ENCODE results near the gene PDPN. TPM values are rescaled to one million over a fixed set of nuclear protein-coding genes. Genes with fewer than 3 reads are reported as not detected.
"Not testable (repeated sequence)": the region's sequence is repeated elsewhere in the genome, so short reads cannot be mapped to it uniquely, and the experiment has no call there.

PDPN gene
- total and polyA plus RNA-seq, 2 experiments from 2014 or later: 67.3 to 82.8 TPM

GRCh38 chr1:13560541-13560940 lies 23.1 kb upstream of the PDPN start (continued):
- TF ChIP-seq, protein P1, sequence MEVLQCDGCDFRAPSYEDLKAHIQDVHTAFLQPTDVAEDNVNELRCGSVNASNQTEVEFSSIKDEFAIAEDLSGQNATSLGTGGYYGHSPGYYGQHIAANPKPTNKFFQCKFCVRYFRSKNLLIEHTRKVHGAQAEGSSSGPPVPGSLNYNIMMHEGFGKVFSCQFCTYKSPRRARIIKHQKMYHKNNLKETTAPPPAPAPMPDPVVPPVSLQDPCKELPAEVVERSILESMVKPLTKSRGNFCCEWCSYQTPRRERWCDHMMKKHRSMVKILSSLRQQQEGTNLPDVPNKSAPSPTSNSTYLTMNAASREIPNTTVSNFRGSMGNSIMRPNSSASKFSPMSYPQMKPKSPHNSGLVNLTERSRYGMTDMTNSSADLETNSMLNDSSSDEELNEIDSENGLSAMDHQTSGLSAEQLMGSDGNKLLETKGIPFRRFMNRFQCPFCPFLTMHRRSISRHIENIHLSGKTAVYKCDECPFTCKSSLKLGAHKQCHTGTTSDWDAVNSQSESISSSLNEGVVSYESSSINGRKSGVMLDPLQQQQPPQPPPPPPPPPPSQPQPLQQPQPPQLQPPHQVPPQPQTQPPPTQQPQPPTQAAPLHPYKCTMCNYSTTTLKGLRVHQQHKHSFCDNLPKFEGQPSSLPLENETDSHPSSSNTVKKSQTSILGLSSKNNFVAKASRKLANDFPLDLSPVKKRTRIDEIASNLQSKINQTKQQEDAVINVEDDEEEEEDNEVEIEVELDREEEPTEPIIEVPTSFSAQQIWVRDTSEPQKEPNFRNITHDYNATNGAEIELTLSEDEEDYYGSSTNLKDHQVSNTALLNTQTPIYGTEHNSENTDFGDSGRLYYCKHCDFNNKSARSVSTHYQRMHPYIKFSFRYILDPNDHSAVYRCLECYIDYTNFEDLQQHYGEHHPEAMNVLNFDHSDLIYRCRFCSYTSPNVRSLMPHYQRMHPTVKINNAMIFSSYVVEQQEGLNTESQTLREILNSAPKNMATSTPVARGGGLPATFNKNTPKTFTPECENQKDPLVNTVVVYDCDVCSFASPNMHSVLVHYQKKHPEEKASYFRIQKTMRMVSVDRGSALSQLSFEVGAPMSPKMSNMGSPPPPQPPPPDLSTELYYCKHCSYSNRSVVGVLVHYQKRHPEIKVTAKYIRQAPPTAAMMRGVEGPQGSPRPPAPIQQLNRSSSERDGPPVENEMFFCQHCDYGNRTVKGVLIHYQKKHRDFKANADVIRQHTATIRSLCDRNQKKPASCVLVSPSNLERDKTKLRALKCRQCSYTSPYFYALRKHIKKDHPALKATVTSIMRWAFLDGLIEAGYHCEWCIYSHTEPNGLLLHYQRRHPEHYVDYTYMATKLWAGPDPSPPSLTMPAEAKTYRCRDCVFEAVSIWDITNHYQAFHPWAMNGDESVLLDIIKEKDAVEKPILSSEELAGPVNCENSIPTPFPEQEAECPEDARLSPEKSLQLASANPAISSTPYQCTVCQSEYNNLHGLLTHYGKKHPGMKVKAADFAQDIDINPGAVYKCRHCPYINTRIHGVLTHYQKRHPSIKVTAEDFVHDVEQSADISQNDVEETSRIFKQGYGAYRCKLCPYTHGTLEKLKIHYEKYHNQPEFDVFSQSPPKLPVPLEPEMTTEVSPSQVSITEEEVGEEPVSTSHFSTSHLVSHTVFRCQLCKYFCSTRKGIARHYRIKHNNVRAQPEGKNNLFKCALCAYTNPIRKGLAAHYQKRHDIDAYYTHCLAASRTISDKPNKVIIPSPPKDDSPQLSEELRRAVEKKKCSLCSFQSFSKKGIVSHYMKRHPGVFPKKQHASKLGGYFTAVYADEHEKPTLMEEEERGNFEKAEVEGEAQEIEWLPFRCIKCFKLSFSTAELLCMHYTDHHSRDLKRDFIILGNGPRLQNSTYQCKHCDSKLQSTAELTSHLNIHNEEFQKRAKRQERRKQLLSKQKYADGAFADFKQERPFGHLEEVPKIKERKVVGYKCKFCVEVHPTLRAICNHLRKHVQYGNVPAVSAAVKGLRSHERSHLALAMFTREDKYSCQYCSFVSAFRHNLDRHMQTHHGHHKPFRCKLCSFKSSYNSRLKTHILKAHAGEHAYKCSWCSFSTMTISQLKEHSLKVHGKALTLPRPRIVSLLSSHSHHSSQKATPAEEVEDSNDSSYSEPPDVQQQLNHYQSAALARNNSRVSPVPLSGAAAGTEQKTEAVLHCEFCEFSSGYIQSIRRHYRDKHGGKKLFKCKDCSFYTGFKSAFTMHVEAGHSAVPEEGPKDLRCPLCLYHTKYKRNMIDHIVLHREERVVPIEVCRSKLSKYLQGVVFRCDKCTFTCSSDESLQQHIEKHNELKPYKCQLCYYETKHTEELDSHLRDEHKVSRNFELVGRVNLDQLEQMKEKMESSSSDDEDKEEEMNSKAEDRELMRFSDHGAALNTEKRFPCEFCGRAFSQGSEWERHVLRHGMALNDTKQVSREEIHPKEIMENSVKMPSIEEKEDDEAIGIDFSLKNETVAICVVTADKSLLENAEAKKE (CRISPR knock-in tag; IDR thresholded peaks at IDR 0.05): no peak
- TF ChIP-seq POLR2AphosphoS5 (IDR thresholded peaks at IDR 0.05; ENCODE audit: low read depth): no peak
- TF ChIP-seq ZNF114 (CRISPR knock-in tag; IDR thresholded peaks at IDR 0.05): no peak
- TF ChIP-seq, protein P2, sequence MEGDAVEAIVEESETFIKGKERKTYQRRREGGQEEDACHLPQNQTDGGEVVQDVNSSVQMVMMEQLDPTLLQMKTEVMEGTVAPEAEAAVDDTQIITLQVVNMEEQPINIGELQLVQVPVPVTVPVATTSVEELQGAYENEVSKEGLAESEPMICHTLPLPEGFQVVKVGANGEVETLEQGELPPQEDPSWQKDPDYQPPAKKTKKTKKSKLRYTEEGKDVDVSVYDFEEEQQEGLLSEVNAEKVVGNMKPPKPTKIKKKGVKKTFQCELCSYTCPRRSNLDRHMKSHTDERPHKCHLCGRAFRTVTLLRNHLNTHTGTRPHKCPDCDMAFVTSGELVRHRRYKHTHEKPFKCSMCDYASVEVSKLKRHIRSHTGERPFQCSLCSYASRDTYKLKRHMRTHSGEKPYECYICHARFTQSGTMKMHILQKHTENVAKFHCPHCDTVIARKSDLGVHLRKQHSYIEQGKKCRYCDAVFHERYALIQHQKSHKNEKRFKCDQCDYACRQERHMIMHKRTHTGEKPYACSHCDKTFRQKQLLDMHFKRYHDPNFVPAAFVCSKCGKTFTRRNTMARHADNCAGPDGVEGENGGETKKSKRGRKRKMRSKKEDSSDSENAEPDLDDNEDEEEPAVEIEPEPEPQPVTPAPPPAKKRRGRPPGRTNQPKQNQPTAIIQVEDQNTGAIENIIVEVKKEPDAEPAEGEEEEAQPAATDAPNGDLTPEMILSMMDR (conservative IDR thresholded peaks at IDR 0.05; ENCODE audit: low read depth in 2 of 2): no peak
- TF ChIP-seq STAT1 (IDR thresholded peaks at IDR 0.05; ENCODE audit: unreplicated experiment): no peak

DNA sequence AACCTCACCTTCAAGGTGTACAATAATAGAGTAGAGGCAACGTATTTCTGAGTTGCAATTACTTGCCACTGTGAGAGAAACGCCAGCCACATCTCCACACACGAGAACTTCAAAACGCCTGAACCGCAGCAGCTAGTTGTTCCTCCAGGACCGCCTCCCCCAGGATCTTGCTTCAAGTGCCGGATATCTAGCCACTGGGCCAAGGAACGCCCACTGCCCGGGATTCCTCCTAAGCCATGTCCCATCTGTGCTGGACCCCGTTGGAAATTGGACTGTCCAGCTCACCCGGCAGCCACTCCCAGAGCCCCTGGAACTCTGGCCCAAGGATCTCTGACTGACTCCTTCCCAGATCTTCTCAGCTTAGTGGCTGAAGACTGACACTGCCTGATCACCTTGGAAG lies 20.7 kb upstream of the PDPN start:
- not testable (repeated sequence) for H3K4me1 Mint-ChIP-seq; H3K4me3 Mint-ChIP-seq; H3K27ac Mint-ChIP-seq; H3K27me3 ChIP-seq (ENCODE audit: insufficient read depth); H3K36me3 Mint-ChIP-seq (ENCODE audit: low read depth); H3K4me1 ChIP-seq (ENCODE audit: insufficient read depth); H4K20me1 ChIP-seq (replicated peaks; ENCODE audit: insufficient read depth); H3K9me2 ChIP-seq (ENCODE audit: insufficient read depth); H3K27me3 Mint-ChIP-seq (ENCODE audit: insufficient read depth, low read depth, poor library complexity); H3K27ac ChIP-seq (ENCODE audit: low read depth); DNase-seq (ENCODE audit: low spot score); ATAC-seq; H3K4me2 ChIP-seq; H3F3A ChIP-seq (replicated peaks; ENCODE audit: low read depth); H3K9me3 Mint-ChIP-seq; H3K36me3 ChIP-seq (ENCODE audit: insufficient read depth); H3K79me2 ChIP-seq (replicated peaks; ENCODE audit: insufficient read depth); H3K4me3 ChIP-seq; H2AFZ ChIP-seq

All from GM23338 (cell line).